Measurements from ENCODE around the gene ANTKMT. TPM values are rescaled to one million over a fixed set of nuclear protein-coding genes. Genes with fewer than 3 reads are reported as not detected.
"Not testable (repeated sequence)": the region's sequence is repeated elsewhere in the genome, so short reads cannot be mapped to it uniquely, and the experiment has no call there.

Gene ANTKMT
- total RNA-seq, 1 donor from 2014 or later: 41.3 TPM

GRCh38 chr16:734208-734980 is 13.4 kb downstream of the ANTKMT start:
- Mint-ChIP-seq H3K4me1 (ENCODE audit: low read depth) (peaks cover 17% of the 10 kb centered on the region), H3K9me3 (no peaks in the 10 kb centered on the region), H3K4me3 (no peak overlapping the region), H3K27ac (no peak overlapping the region), H3K27me3 (ENCODE audit: insufficient read depth) (no peaks in the 10 kb centered on the region), H3K36me3 (ENCODE audit: low read depth) (peaks cover 17% of the 10 kb centered on the region)
- intact Hi-C loops (cut with micrococcal nuclease): no loop called here
- DNase-seq (ENCODE audit: low spot score): no peak

DNA sequence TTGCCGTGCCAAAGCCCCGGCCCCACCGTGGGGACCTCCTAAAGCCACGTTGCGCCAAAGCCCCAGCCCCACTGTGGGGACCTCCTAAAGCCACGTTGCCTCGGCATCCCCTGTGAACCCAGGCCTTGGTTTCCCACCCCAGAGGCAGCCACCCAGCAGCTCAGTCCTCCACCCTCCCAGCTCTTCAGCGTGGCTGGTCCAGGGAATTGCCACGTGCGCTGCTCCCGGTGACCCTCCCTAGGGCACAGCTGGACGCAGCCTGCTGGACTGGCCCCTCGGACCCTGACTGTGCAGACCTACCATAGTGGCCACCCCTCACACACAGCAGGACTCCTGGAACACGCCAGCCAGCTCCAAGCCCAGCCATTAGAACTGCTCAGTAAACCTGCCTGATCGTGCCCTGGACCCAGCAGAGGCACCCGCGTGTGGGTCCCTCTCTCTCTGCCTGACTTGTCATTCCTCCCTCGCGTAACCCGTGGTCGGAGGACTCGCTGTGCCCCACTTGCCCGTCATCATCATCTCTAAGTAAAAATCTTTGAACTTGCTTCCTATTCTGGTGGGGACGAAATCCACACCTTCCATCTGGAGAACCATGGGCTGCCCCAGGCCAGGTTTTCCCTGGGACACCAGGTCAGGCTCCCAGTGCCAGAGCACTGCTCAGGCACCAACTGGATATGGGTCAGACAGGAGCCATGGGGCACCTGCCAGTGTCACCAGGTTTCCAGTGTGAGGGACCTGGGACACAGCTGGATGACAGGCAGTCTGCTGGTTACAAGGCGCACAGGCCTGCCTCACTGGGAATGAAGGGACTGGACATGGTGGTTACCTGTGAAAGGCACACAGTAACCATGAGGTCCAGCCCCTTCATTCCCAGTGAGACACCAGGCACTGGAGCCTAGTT is 14.3 kb downstream of the ANTKMT start:
- H3K4me1 Mint-ChIP-seq (ENCODE audit: low read depth): peaks cover 17% of the 10 kb centered on the region
- no peaks in the 10 kb centered on the region for H3K27me3 Mint-ChIP-seq (ENCODE audit: insufficient read depth)
- DNase-seq (ENCODE audit: low spot score): no peak
- intact Hi-C loops (cut with micrococcal nuclease): loop anchor here (5.0 kb wide), 1 partner anchor 38 kb away; no protein-coding TSS in a partner anchor
- peak overlapping the region; percentile 37 for H3K4me3 Mint-ChIP-seq
- no peaks in the 10 kb centered on the region for H3K9me3 Mint-ChIP-seq
- no peak overlapping the region for H3K27ac Mint-ChIP-seq
- H3K36me3 Mint-ChIP-seq (ENCODE audit: low read depth): peaks cover 17% of the 10 kb centered on the region

DNA sequence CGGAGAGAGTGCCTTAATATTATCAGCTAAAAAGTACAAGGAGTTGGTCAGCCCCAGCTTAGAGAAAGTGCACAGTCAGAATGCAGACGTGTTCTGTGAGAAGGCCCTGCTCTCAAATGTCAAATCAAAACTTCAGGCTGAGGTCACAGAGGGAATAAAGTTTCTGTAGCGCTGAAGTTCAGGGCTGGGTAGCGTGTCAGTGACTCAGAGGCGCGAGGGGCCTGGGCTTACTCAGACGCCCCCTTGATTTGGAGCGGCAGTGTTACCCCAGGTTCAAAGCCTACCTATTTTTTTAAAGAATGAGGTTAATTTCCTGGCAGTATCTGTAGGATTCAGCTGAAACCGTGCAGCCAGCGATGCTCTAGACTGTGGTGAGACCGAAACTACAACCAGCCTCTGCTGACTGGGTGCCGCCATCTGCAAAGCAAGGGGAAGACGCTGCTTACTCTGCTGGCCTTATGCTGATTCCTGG is 15.1 kb downstream of the ANTKMT start:
- no peaks in the 10 kb centered on the region for H3K27me3 Mint-ChIP-seq (ENCODE audit: insufficient read depth)
- DNase-seq (ENCODE audit: low spot score): no peak
- H3K36me3 Mint-ChIP-seq (ENCODE audit: low read depth): peaks cover 17% of the 10 kb centered on the region
- H3K4me1 Mint-ChIP-seq (ENCODE audit: low read depth): peaks cover 17% of the 10 kb centered on the region
- H3K9me3 Mint-ChIP-seq: no peaks in the 10 kb centered on the region
- H3K27ac Mint-ChIP-seq: peak overlapping the region; percentile 61
- intact Hi-C loops (cut with micrococcal nuclease): loop anchor here (2.0 to 5.0 kb wide), 2 partner anchors 15 to 39 kb away; partner anchors contain the start of gene ANTKMT
- peak overlapping the region; percentile 39 for H3K4me3 Mint-ChIP-seq

GRCh38 chr16:736936-737481 is 16.1 kb downstream of the ANTKMT start:
- Mint-ChIP-seq H3K27me3 (ENCODE audit: insufficient read depth) (no peaks in the 10 kb centered on the region), H3K9me3 (no peaks in the 10 kb centered on the region), H3K27ac (no peak overlapping the region), H3K4me1 (ENCODE audit: low read depth) (peaks cover 17% of the 10 kb centered on the region), H3K36me3 (ENCODE audit: low read depth) (peaks cover 17% of the 10 kb centered on the region), H3K4me3 (no peak overlapping the region)
- no peak for DNase-seq (ENCODE audit: low spot score)
- intact Hi-C loops (cut with micrococcal nuclease): loop anchor here (2.0 to 5.0 kb wide), 2 partner anchors 16 to 40 kb away; partner anchors contain the start of gene ANTKMT

DNA sequence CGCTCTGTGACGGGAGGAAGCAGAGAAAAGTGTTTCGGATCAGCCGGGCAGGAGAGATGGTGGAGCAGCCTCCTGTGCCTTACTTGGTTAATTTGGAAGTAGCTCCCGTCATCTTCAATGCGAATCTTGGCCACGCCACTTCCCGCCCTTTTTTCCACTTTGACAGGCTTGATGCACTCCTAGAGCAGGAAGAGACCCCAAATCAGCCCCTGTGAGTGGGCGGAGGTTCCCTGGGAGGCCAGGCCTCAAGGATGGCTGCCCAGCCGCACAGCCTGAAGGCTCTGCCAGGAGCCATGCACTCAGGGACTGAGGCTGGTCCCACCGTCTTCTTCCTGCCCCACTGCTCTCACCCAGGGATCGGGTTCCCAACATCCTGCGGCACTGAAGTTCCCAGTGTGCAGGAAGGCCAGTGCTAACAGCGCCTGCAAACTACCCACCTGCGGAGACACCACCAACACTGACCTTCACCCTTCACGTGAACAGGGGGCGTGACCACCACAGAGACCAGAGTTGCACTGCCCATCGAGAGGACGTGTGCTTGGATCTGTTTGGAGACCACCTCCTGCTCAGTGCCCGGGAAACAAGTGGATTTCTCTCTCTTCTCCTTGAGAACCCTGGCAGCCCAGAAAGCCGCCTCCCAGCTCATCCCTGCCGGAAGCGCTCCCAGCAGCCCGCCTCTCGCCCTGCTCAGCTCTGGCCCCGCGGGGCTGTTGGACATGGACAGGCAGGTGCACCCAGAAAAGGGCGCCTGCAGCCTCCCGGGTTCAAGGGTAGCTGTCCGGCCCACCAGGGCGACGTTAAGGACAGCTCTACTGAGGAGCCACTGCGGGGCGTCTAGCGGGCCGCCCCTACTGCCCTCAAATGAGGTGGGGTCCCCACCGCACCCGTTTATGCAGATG is 18.9 kb downstream of the ANTKMT start:
- no peak for DNase-seq (ENCODE audit: low spot score)
- no peaks in the 10 kb centered on the region for H3K27me3 Mint-ChIP-seq (ENCODE audit: insufficient read depth)
- intact Hi-C loops (cut with micrococcal nuclease): loop anchor here (1.0 to 10.0 kb wide), 4 partner anchors 43 to 235 kb away; partner anchors contain the start of genes CHTF18, LMF1 and RPUSD1
- H3K4me1 Mint-ChIP-seq (ENCODE audit: low read depth): peaks cover 17% of the 10 kb centered on the region
- H3K9me3 Mint-ChIP-seq: no peaks in the 10 kb centered on the region
- peak overlapping the region; percentile 85 for H3K4me3 Mint-ChIP-seq
- H3K27ac Mint-ChIP-seq: no peak overlapping the region
- H3K36me3 Mint-ChIP-seq (ENCODE audit: low read depth): peaks cover 17% of the 10 kb centered on the region

- peak overlapping the region; percentile 23 for H3K27ac Mint-ChIP-seq
- no peak for DNase-seq (ENCODE audit: low spot score)
- H3K4me3 Mint-ChIP-seq: peak overlapping the region; percentile 85
- H3K36me3 Mint-ChIP-seq (ENCODE audit: low read depth): peaks cover 13% of the 10 kb centered on the region
- H3K9me3 Mint-ChIP-seq: no peaks in the 10 kb centered on the region
- intact Hi-C loops (cut with micrococcal nuclease): loop anchor here (1.0 to 10.0 kb wide), 3 partner anchors 47 to 234 kb away; partner anchors contain the start of genes CHTF18, LMF1 and RPUSD1
- H3K4me1 Mint-ChIP-seq (ENCODE audit: low read depth): peaks cover 14% of the 10 kb centered on the region
- no peaks in the 10 kb centered on the region for H3K27me3 Mint-ChIP-seq (ENCODE audit: insufficient read depth)
Measured at GRCh38 chr16:740459-740763, 19.5 kb downstream of the ANTKMT start.

- Mint-ChIP-seq H3K4me3 (peak within 1 kb of the TSS; percentile 85), H3K27me3 (ENCODE audit: insufficient read depth) (no peaks in the 10 kb centered on the region), H3K27ac (peak within 1 kb of the TSS; percentile 73), H3K4me1 (ENCODE audit: low read depth) (peaks cover 9% of the 10 kb centered on the region), H3K36me3 (ENCODE audit: low read depth) (peaks cover 11% of the 10 kb centered on the region), H3K9me3 (no peaks in the 10 kb centered on the region)
- peak; percentile 92 for DNase-seq (ENCODE audit: low spot score)
- intact Hi-C loops (cut with micrococcal nuclease): loop anchor here (1.0 to 10.0 kb wide), 3 partner anchors 46 to 234 kb away; partner anchors contain the start of genes CHTF18, LMF1 and RPUSD1
Measured at GRCh38 chr16:740764-741505, 20.0 kb downstream of the ANTKMT start, which contains the start of gene CIAO3. TSS of gene CIAO3 (minus strand) at chr16:740997. CDS start at chr16:740985, 12 bp downstream.

GRCh38 chr16:741986-742629 is 21.2 kb downstream of the ANTKMT start:
- Mint-ChIP-seq H3K36me3 (ENCODE audit: low read depth) (peaks cover 7% of the 10 kb centered on the region), H3K27ac (no peak overlapping the region), H3K4me1 (ENCODE audit: low read depth) (peaks cover 4% of the 10 kb centered on the region), H3K4me3 (peak overlapping the region; percentile 80), H3K27me3 (ENCODE audit: insufficient read depth) (no peaks in the 10 kb centered on the region), H3K9me3 (no peaks in the 10 kb centered on the region)
- intact Hi-C loops (cut with micrococcal nuclease): loop anchor here (5.0 to 10.0 kb wide), 2 partner anchors 45 to 233 kb away; partner anchors contain the start of genes CHTF18, LMF1 and RPUSD1
- no peak for DNase-seq (ENCODE audit: low spot score)

DNA sequence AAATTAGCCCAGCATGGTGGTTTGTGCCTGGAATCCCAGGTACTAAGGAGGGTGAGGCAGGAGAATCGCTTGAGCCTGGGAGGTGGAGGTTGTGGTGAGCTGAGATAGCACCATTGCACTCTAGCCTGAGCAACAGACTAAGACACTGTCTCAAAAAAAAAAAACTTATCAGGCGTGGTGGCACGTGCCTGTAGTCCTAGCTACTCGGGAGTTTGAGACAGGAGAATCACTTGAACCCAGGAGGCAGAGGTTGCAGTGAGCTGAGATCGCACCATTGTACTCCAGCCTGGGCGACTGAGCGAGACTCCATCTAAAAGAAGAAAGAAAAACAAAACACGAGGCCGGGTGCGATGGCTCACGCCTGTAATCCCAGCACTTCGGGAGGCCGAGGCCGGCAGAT is 21.9 kb downstream of the ANTKMT start:
- H3K27ac Mint-ChIP-seq; DNase-seq (ENCODE audit: low spot score); H3K9me3 Mint-ChIP-seq; H3K36me3 Mint-ChIP-seq (ENCODE audit: low read depth); H3K4me1 Mint-ChIP-seq (ENCODE audit: low read depth); H3K4me3 Mint-ChIP-seq; H3K27me3 Mint-ChIP-seq (ENCODE audit: insufficient read depth): not testable (repeated sequence)
- intact Hi-C loops (cut with micrococcal nuclease): loop anchor here (5.0 to 10.0 kb wide), 2 partner anchors 44 to 232 kb away; partner anchors contain the start of genes CHTF18, LMF1 and RPUSD1

DNA sequence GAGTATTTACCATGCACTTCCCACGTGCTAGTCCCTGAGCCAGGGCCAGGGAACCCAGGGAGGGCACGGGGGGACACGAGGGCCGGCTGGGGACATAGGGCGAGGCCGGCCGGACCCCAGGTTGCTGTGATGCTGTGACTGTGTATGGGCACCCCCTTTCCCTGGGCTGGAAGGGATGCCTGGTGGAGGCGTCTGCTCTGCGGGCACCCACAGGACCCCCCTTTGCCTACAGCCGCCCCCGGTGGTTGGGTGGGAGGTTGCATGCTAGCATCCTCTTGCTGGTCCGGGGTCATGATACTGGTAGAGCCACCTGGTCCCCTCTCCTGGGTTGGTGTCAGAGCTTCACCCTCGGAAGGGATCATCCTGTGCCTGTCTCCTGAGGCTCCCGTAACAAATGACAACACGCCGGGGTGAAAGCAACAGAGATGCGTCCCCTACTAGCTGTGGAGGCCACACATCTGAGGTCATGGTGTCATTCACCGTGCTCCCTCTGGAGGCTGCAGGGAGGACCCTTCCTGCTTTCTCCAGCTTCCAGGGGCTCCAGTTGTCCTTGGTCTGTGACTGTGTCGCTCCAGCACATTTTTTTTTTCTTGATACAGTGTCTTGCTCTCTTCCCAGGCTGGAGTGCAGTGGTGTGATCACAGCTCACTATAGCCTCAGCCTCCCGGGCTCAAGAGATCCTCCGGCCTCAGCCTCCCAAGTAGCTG is 23.0 kb downstream of the ANTKMT start:
- intact Hi-C loops (cut with micrococcal nuclease): loop anchor here (5.0 to 10.0 kb wide), 2 partner anchors 43 to 231 kb away; partner anchors contain the start of genes CHTF18, LMF1 and RPUSD1
- no peaks in the 10 kb centered on the region for H3K27me3 Mint-ChIP-seq (ENCODE audit: insufficient read depth)
- no peaks in the 10 kb centered on the region for H3K4me1 Mint-ChIP-seq (ENCODE audit: low read depth)
- no peak overlapping the region for H3K27ac Mint-ChIP-seq
- H3K9me3 Mint-ChIP-seq: no peaks in the 10 kb centered on the region
- H3K4me3 Mint-ChIP-seq: no peak overlapping the region
- DNase-seq (ENCODE audit: low spot score): no peak
- H3K36me3 Mint-ChIP-seq (ENCODE audit: low read depth): peaks cover 2% of the 10 kb centered on the region
